Calu3 (cell line): Measurements from ENCODE around the gene PTRHD1. TPM values are rescaled to one million over a fixed set of nuclear protein-coding genes. Genes with fewer than 3 reads are reported as not detected.
"Not testable (repeated sequence)": the region's sequence is repeated elsewhere in the genome, so short reads cannot be mapped to it uniquely, and the experiment has no call there.

Source experiments
- BruUV-seq: library from RNA; stranded (reverse); fragments of 400-500 nt; replicated peaks from 2 replicates; lab custom pipeline; 2021; lab: Mats Ljungman, UMichigan
- CTCF ChIA-PET: fragments of 300-600 bp; sonication (Branson Sonifier 250); formaldehyde crosslinking; loops from one replicate; lab custom pipeline; 2022; ENCODE audit warnings: antibody characterized with exemption; lab: Charles Lee
- DNase-seq: peaks from one replicate; pipeline ENCODE4 v3.0.0; 2022
- H3K27ac Mint-ChIP-seq: one replicate; pipeline ENCODE4 v1.8.0; 2022; ENCODE audit warnings: mixed read lengths; ENCODE audit not compliant: unreplicated experiment
- H3K27me3 Mint-ChIP-seq: one replicate; pipeline ENCODE4 v1.8.0; 2022; ENCODE audit warnings: mixed read lengths; ENCODE audit not compliant: unreplicated experiment
- H3K36me3 Mint-ChIP-seq: one replicate; pipeline ENCODE4 v1.8.0; 2022; ENCODE audit warnings: mild to moderate bottlenecking, moderate library complexity, mixed read lengths; ENCODE audit not compliant: insufficient read depth, unreplicated experiment
- H3K4me1 Mint-ChIP-seq: one replicate; pipeline ENCODE4 v1.8.0; 2022; ENCODE audit warnings: mild to moderate bottlenecking, low read depth, mixed read lengths; ENCODE audit not compliant: unreplicated experiment
- H3K4me3 Mint-ChIP-seq: one replicate; pipeline ENCODE4 v1.8.0; 2022; ENCODE audit warnings: mild to moderate bottlenecking, low read depth, moderate library complexity, mixed read lengths; ENCODE audit not compliant: unreplicated experiment
- H3K9me3 Mint-ChIP-seq: one replicate; pipeline ENCODE4 v1.8.0; 2022; ENCODE audit warnings: low read depth, mixed read lengths; ENCODE audit not compliant: unreplicated experiment
- CTCF ChIP-seq: fragments of 200-600 bp; IDR thresholded peaks from one replicate; pipeline ENCODE4 v1.8.0; 2022; ENCODE audit warnings: antibody characterized with exemption; ENCODE audit not compliant: unreplicated experiment
- intact Hi-C: fragments of 100-400 bp; cut with micrococcal nuclease; formaldehyde crosslinking; loops from one replicate; pipeline ENCODE4 v1.10.0; 2022; ENCODE audit not compliant: unreplicated experiment
- total RNA-seq: library from RNA; stranded (reverse); gene quantifications from 2 replicates; pipeline ENCODE4 v1.2.3, GENCODE V29; 2022

The PTRHD1 gene
- total RNA-seq, 1 experiment from 2014 or later = 22.3 TPM

DNA sequence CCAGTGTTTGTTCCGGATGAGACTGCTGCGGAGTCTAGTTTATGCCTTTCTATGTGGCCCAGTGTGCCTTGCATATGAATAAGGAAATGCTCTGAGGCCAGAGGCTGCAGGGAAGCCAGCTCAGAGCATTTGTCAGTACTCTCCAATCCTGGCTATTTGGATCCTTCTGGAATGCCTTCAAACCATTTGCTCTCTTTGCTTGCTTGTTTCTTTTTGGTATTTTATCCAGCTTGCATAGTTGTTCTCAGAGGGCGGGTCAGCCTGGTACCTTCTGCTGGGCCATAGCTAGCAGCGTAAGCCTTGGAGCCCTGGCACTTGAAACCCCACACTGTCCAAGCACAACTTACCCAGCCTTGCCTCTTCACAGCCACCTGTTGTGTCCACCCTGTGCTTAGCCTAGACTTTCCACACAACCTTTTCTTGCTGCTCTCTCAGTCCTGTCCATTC is 20.5 kb upstream of the PTRHD1 start:
- TF ChIP-seq CTCF = no peak
- Mint-ChIP-seq H3K36me3 (peaks cover 30% of the 10 kb centered on the region), H3K4me1 (peaks cover 7% of the 10 kb centered on the region), H3K27me3 (no peaks in the 10 kb centered on the region), H3K27ac (no peak overlapping the region), H3K9me3 (no peaks in the 10 kb centered on the region), H3K4me3 (no peak overlapping the region)
- CTCF ChIA-PET = no interaction called here
- no TSS peak for BruUV-seq
- intact Hi-C loops = no loop called here
- no peak for DNase-seq

- TF ChIP-seq CTCF = no peak
- CTCF ChIA-PET = interaction anchor here (0.7 kb wide), 1 partner anchor 14 kb away, joined by 4 read pairs; no protein-coding TSS in a partner anchor
- no peak overlapping the region for H3K4me3 Mint-ChIP-seq
- peaks cover 3% of the 10 kb centered on the region for H3K9me3 Mint-ChIP-seq
- peaks cover 22% of the 10 kb centered on the region for H3K36me3 Mint-ChIP-seq
- intact Hi-C loops = no loop called here
- H3K27ac Mint-ChIP-seq = no peak overlapping the region
- no peak for DNase-seq
- no peaks in the 10 kb centered on the region for H3K27me3 Mint-ChIP-seq
- BruUV-seq = no TSS peak
- peaks cover 16% of the 10 kb centered on the region for H3K4me1 Mint-ChIP-seq
These were observed 16.3 kb upstream of the PTRHD1 start for GRCh38 chr2:24809316-24810007.

GRCh38 chr2:24806661-24807036 is 13.5 kb upstream of the PTRHD1 start:
- CTCF ChIA-PET = interaction anchor here (1.0 kb wide), 1 partner anchor 14 kb away, joined by 4 read pairs; the partner anchor contains the start of genes CENPO and PTRHD1
- intact Hi-C loops = no loop called here

GRCh38 chr2:24805811-24806660 is 12.8 kb upstream of the PTRHD1 start:
- DNase-seq, BruUV-seq, H3K36me3 Mint-ChIP-seq, H3K9me3 Mint-ChIP-seq, intact Hi-C loops, H3K27me3 Mint-ChIP-seq, CTCF ChIA-PET, H3K4me3 Mint-ChIP-seq, H3K4me1 Mint-ChIP-seq: not testable (repeated sequence)
- peak overlapping the region; percentile 9 for H3K27ac Mint-ChIP-seq

More at GRCh38 chr2:24806661-24807036, 13.5 kb upstream of the PTRHD1 start:
- peaks cover 3% of the 10 kb centered on the region for H3K9me3 Mint-ChIP-seq
- no peaks in the 10 kb centered on the region for H3K27me3 Mint-ChIP-seq
- no peak for TF ChIP-seq CTCF
- peak overlapping the region; percentile 9 for H3K27ac Mint-ChIP-seq
- no TSS peak for BruUV-seq
- peaks cover 9% of the 10 kb centered on the region for H3K4me1 Mint-ChIP-seq
- H3K36me3 Mint-ChIP-seq = peaks cover 11% of the 10 kb centered on the region
- H3K4me3 Mint-ChIP-seq = no peak overlapping the region
- no peak for DNase-seq

GRCh38 chr2:24800487-24800886 is 7.3 kb upstream of the PTRHD1 start:
- H3K27ac Mint-ChIP-seq, H3K27me3 Mint-ChIP-seq, BruUV-seq, H3K9me3 Mint-ChIP-seq, intact Hi-C loops, CTCF ChIA-PET, H3K4me3 Mint-ChIP-seq, DNase-seq: not testable (repeated sequence)
- Mint-ChIP-seq H3K36me3 (peaks cover 18% of the 10 kb centered on the region), H3K4me1 (peaks cover 17% of the 10 kb centered on the region)
